A549 (cell line): ENCODE measurements around the gene MIPOL1. TPM values are rescaled to one million over a fixed set of nuclear protein-coding genes. Genes with fewer than 3 reads are reported as not detected.
A peak's percentile ranks its signal among the peaks of the same experiment; 100 is the strongest.

Source experiments
- ATAC-seq, 2 experiments: fragments of 200-7000 bp in 1 of 2; fragments of >200 bp in 1 of 2; cut with Nextera tagmentation in 1 of 2; cut with Tn5 transposase in 1 of 2; 3 replicates each; pipeline versions ENCODE4 v1.8.0 to v1.9.1; 2018 to 2020; ENCODE audit warnings: mild to moderate bottlenecking in 1 of 2, moderate library complexity in 1 of 2
- CTCF ChIA-PET: fragments of 300-600 bp; sonication (Branson Sonifier 250); formaldehyde crosslinking; extraction: SDS; loops from one replicate; lab custom pipeline; 2021; ENCODE audit warnings: antibody characterized with exemption, inconsistent platforms; lab: Yijun Ruan, JAX
- POLR2A ChIA-PET: fragments of 350-600 bp; formaldehyde crosslinking; extraction: SDS; loops from one replicate; lab custom pipeline; 2021; ENCODE audit warnings: antibody characterized with exemption, inconsistent platforms; lab: Yijun Ruan, JAX
- DNase-seq, 2 experiments: peaks; one replicate each; pipeline versions ENCODE4 v3.0.0 to v3.0.0-alpha.2; 2011 to 2016; ENCODE audit warnings: low read depth in 1 of 2, low spot score in 1 of 2
- FAIRE-seq: peaks from 2 replicates; lab custom pipeline; 2011; peaks lifted over from hg19 to GRCh38; lab: Jason Lieb, UNC
- H3K27ac ChIP-seq, 2 experiments: fragments of >200 bp; sonication (Bioruptor Twin); formaldehyde crosslinking; 3 replicates each; pipeline ENCODE4 v1.5.1; 2016 to 2017
- H3K4me1 ChIP-seq: fragments of >200 bp; sonication (Bioruptor Twin); formaldehyde crosslinking; 3 replicates; pipeline ENCODE4 v1.6.1; 2016
- H3K4me2 ChIP-seq: fragments of >200 bp; sonication (Bioruptor Twin); formaldehyde crosslinking; 3 replicates; pipeline ENCODE4 v1.6.1; 2016
- H3K4me3 ChIP-seq: fragments of >200 bp; sonication (Bioruptor Twin); formaldehyde crosslinking; 3 replicates; pipeline ENCODE4 v1.5.1; 2016
- H3K9me3 ChIP-seq: fragments of >200 bp; sonication (Bioruptor Twin); formaldehyde crosslinking; 3 replicates; pipeline ENCODE4 v1.6.1; 2016
- CBX2 ChIP-seq: fragments of 200-600 bp; sonication (generic); IDR thresholded peaks from 2 replicates; pipeline ENCODE4 v1.6.1; 2016; ENCODE audit warnings: low read depth, mild to moderate bottlenecking, borderline replicate concordance
- CBX8 ChIP-seq: fragments of 200-600 bp; sonication (generic); IDR thresholded peaks from 2 replicates; pipeline ENCODE4 v1.6.1; 2016
- EP300 ChIP-seq, 2 experiments: fragments of >200 bp; sonication (Bioruptor Twin); formaldehyde crosslinking; IDR thresholded peaks; 2 replicates in 1 of 2; 3 replicates in 1 of 2; pipeline ENCODE4 v1.6.1; 2016 to 2017
- FOSL2 ChIP-seq, 2 experiments: fragments of 450-650 bp in 1 of 2; fragments of >200 bp in 1 of 2; sonication (Bioruptor Twin) in 1 of 2; formaldehyde crosslinking; IDR thresholded peaks; 2 replicates each; pipeline versions ENCODE4 v1.5.0 to v1.6.1; 2016 to 2020; ENCODE audit warnings: mild to moderate bottlenecking in 1 of 2, moderate library complexity in 1 of 2
- FOXS1 ChIP-seq: fragments of 250-450 bp; sonication (Bioruptor Pico); IDR thresholded peaks from 2 replicates; pipeline ENCODE4 v1.5.0; 2020; ENCODE audit warnings: mild to moderate bottlenecking, moderate library complexity
- HDAC2 ChIP-seq: fragments of 200-600 bp; sonication (generic); IDR thresholded peaks from 2 replicates; pipeline ENCODE4 v1.6.1; 2016
- HES2 ChIP-seq: fragments of >200 bp; sonication (Bioruptor Twin); formaldehyde crosslinking; IDR thresholded peaks from 2 replicates; pipeline ENCODE4 v1.6.1; 2016
- HOXA7 ChIP-seq: fragments of 250-450 bp; sonication (Bioruptor Pico); IDR thresholded peaks from 2 replicates; pipeline ENCODE4 v1.5.0; 2020; ENCODE audit warnings: mild to moderate bottlenecking, moderate library complexity
- JUN ChIP-seq, 2 experiments: fragments of >200 bp; sonication (Bioruptor Twin); formaldehyde crosslinking; IDR thresholded peaks; 2 replicates in 1 of 2; 3 replicates in 1 of 2; pipeline ENCODE4 v1.6.1; 2016 to 2017
- JUNB ChIP-seq: fragments of >200 bp; sonication (Bioruptor Twin); formaldehyde crosslinking; IDR thresholded peaks from 2 replicates; pipeline ENCODE4 v1.6.1; 2016
- KDM1A ChIP-seq: fragments of 200-600 bp; sonication (generic); IDR thresholded peaks from 2 replicates; pipeline ENCODE4 v1.6.1; 2016; ENCODE audit warnings: low read depth, mild to moderate bottlenecking
- KDM5A ChIP-seq: fragments of 200-600 bp; sonication (generic); IDR thresholded peaks from 2 replicates; pipeline ENCODE4 v1.6.1; 2016; ENCODE audit warnings: antibody characterized with exemption, mild to moderate bottlenecking
- MYC ChIP-seq: IDR thresholded peaks from 2 replicates; pipeline ENCODE4 v1.6.1; 2012; ENCODE audit warnings: mild to moderate bottlenecking, inconsistent platforms, low read length, improper control_type of control experiment, borderline replicate concordance
- NPAS2 ChIP-seq: fragments of 250-450 bp; sonication (Bioruptor Pico); IDR thresholded peaks from 2 replicates; pipeline ENCODE4 v1.8.0; 2022; ENCODE audit warnings: mild to moderate bottlenecking, moderate library complexity, borderline replicate concordance
- PHF8 ChIP-seq: fragments of 200-600 bp; sonication (generic); IDR thresholded peaks from 2 replicates; pipeline ENCODE4 v1.6.1; 2016; ENCODE audit warnings: low read depth, mild to moderate bottlenecking, antibody characterized with exemption, moderate library complexity, borderline replicate concordance
- POLR2AphosphoS2 ChIP-seq: conservative IDR thresholded peaks from 2 replicates; pipeline ENCODE4 v1.6.1; 2012; ENCODE audit warnings: low read length, improper control_type of control experiment, inconsistent platforms
- RAD21 ChIP-seq, 2 experiments: fragments of >200 bp in 1 of 2; sonication (Bioruptor Twin) in 1 of 2; formaldehyde crosslinking in 1 of 2; IDR thresholded peaks in 1 of 2; conservative IDR thresholded peaks in 1 of 2; 2 replicates in 1 of 2; 3 replicates in 1 of 2; pipeline ENCODE4 v1.6.1; 2012 to 2018; ENCODE audit warnings: inconsistent platforms in 1 of 2
- RCOR1 ChIP-seq: fragments of 150-350 bp; IDR thresholded peaks from 2 replicates; pipeline ENCODE4 v1.6.1; 2014; ENCODE audit warnings: antibody characterized with exemption, low read length, low read depth
- REST ChIP-seq: fragments of 200-600 bp; sonication (generic); IDR thresholded peaks from 2 replicates; pipeline ENCODE4 v1.6.1; 2016; ENCODE audit warnings: antibody characterized with exemption, mild to moderate bottlenecking, moderate library complexity
- SMC3 ChIP-seq: fragments of >200 bp; sonication (Bioruptor Twin); formaldehyde crosslinking; IDR thresholded peaks from 3 replicates; pipeline ENCODE4 v1.6.1; 2018; ENCODE audit warnings: inconsistent platforms
- TP53 ChIP-seq: fragments of 250-450 bp; sonication (Bioruptor Pico); IDR thresholded peaks from 2 replicates; pipeline ENCODE4 v1.5.0; 2021; ENCODE audit warnings: mild to moderate bottlenecking, moderate library complexity
- ZNF302 ChIP-seq: fragments of 250-450 bp; sonication (Bioruptor Pico); IDR thresholded peaks from 2 replicates; pipeline ENCODE4 v1.9.0; 2021; ENCODE audit warnings: inconsistent platforms, mild to moderate bottlenecking, moderate library complexity
- WGBS: methylation state at CpG from one replicate; pipeline ENCODE4 v1.1.6; 2017; ENCODE audit errors: missing lambda C conversion rate; 5-methylcytosine and 5-hydroxymethylcytosine counted together
- polyA plus RNA-seq, 4 experiments: library from polyadenylated mRNA; depleted of rRNA in 3 of 4; stranded (reverse); fragments of >200 nt; fragmentation: RNase III in 1 of 4; extraction: RNeasy Plus Mini Kit Qiagen cat#74134 plus additional on column Dnase treatment in 1 of 4; gene quantifications; 2 replicates in 3 of 4; 3 replicates in 1 of 4; pipeline ENCODE4 v1.2.3, GENCODE V29; 2011 to 2017
- TF ChIP-seq, protein P1 (sequence below): fragments of 150-350 bp; IDR thresholded peaks from 2 replicates; pipeline ENCODE4 v1.6.1; 2014; ENCODE audit warnings: low read depth, mild to moderate bottlenecking, low read length
- TF ChIP-seq, protein P2 (sequence below): fragments of 250-450 bp; sonication (Bioruptor Pico); IDR thresholded peaks from 2 replicates; pipeline ENCODE4 v1.5.0; 2021; ENCODE audit warnings: mild to moderate bottlenecking, moderate library complexity, borderline replicate concordance
- TF ChIP-seq, protein P3 (sequence below): IDR thresholded peaks from 2 replicates; pipeline ENCODE4 v1.6.1; 2012
- TF ChIP-seq, protein P4 (sequence below): fragments of >200 bp; sonication (Bioruptor Twin); formaldehyde crosslinking; IDR thresholded peaks from 3 replicates; pipeline ENCODE4 v1.5.1; 2016

MIPOL1 gene
- polyA plus RNA-seq, 2 of the 4 experiments (the other 2 are of a cell fraction) = 5.2 to 13.4 TPM

DNA sequence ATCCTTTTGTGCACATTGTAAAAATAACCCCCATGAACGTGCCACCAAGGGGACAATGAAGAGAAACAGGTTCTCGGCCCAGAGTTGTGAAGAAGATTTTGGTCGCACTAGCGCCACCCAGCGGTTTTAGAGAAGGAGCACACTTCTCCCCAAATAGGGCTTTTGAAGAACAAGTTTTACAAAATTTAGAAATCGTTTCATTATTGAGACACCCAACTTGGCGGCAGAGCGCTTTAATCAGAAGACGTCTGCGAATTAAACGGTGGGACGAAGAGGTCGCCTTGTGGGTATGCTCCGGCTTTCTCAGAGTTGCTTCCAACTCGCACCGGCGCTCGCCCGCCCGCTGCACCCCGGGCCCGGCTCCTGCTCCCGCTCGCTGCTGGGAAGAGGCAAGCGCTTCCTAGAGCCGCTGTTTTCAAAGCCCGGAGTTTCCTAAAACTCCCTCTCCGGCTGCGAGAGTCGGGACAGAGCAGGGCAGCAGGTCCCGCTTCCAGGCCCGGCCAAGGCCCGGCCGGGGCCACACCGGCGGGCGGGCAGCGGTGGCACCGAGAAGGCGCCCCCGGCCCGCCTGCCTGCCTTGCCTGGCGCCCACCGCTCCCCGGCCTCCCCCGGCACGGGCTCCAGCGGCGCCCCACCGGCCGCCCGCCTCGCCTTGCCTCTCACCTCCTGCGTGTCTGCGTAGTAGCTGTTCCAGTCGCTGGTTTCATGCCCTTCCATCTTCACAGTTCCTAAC lies 396.7 kb downstream of the MIPOL1 start:
- H3K4me1 ChIP-seq = peaks cover 18% of the 10 kb centered on the region
- WGBS = 2% methylated on average over 27 of the region's 56 CpGs
- ChIA-PET POLR2A (no interaction called here), CTCF (interaction anchor here (0.7 to 2.6 kb wide), 20 partner anchors 10 to 364 kb away, joined by 3 to 19 read pairs (median 4); no protein-coding TSS in a partner anchor)
- H3K9me3 ChIP-seq = no peaks in the 10 kb centered on the region
- TF ChIP-seq, protein P1, sequence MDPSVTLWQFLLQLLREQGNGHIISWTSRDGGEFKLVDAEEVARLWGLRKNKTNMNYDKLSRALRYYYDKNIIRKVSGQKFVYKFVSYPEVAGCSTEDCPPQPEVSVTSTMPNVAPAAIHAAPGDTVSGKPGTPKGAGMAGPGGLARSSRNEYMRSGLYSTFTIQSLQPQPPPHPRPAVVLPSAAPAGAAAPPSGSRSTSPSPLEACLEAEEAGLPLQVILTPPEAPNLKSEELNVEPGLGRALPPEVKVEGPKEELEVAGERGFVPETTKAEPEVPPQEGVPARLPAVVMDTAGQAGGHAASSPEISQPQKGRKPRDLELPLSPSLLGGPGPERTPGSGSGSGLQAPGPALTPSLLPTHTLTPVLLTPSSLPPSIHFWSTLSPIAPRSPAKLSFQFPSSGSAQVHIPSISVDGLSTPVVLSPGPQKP = no peak
- TF ChIP-seq PHF8 (peak; percentile 58; the same call in 1 of the 2 replicates), EP300 (IDR thresholded peaks at IDR 0.05) (no peak), TP53 (CRISPR knock-in tag) (no peak), CBX2 (no peak), RCOR1 (no peak), KDM1A (no peak; the same call in 1 of the 2 replicates), HES2 (no peak), CBX8 (no peak), REST (no peak), JUNB (no peak), FOXS1 (CRISPR knock-in tag) (no peak), POLR2AphosphoS2 (no peak), SMC3 (peak; percentile 83), FOSL2 (IDR thresholded peaks at IDR 0.05) (no peak), FOSL2 (CRISPR knock-in tag; IDR thresholded peaks at IDR 0.05) (no peak), MYC (no peak), KDM5A (peak; percentile 77), JUN (IDR thresholded peaks at IDR 0.05) (no peak), ZNF302 (CRISPR knock-in tag) (no peak), HDAC2 (no peak), RAD21 (conservative IDR thresholded peaks at IDR 0.05 in 1 of 2, IDR thresholded peaks at IDR 0.05 in 1 of 2) (peak; percentile 65 to 78), HOXA7 (CRISPR knock-in tag) (no peak), NPAS2 (CRISPR knock-in tag) (no peak)
- TF ChIP-seq, protein P2, sequence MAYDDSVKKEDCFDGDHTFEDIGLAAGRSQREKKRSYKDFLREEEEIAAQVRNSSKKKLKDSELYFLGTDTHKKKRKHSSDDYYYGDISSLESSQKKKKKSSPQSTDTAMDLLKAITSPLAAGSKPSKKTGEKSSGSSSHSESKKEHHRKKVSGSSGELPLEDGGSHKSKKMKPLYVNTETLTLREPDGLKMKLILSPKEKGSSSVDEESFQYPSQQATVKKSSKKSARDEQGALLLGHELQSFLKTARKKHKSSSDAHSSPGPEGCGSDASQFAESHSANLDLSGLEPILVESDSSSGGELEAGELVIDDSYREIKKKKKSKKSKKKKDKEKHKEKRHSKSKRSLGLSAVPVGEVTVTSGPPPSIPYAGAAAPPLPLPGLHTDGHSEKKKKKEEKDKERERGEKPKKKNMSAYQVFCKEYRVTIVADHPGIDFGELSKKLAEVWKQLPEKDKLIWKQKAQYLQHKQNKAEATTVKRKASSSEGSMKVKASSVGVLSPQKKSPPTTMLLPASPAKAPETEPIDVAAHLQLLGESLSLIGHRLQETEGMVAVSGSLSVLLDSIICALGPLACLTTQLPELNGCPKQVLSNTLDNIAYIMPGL (CRISPR knock-in tag) = no peak
- TF ChIP-seq, protein P3, sequence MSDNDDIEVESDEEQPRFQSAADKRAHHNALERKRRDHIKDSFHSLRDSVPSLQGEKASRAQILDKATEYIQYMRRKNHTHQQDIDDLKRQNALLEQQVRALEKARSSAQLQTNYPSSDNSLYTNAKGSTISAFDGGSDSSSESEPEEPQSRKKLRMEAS = no peak
- TF ChIP-seq, protein P4, sequence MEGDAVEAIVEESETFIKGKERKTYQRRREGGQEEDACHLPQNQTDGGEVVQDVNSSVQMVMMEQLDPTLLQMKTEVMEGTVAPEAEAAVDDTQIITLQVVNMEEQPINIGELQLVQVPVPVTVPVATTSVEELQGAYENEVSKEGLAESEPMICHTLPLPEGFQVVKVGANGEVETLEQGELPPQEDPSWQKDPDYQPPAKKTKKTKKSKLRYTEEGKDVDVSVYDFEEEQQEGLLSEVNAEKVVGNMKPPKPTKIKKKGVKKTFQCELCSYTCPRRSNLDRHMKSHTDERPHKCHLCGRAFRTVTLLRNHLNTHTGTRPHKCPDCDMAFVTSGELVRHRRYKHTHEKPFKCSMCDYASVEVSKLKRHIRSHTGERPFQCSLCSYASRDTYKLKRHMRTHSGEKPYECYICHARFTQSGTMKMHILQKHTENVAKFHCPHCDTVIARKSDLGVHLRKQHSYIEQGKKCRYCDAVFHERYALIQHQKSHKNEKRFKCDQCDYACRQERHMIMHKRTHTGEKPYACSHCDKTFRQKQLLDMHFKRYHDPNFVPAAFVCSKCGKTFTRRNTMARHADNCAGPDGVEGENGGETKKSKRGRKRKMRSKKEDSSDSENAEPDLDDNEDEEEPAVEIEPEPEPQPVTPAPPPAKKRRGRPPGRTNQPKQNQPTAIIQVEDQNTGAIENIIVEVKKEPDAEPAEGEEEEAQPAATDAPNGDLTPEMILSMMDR = peak; percentile 83
- DNase-seq (peak; percentile 75 to 92), ATAC-seq (peak; percentile 26 to 37), FAIRE-seq (peak; percentile 28)
- H3K4me2 ChIP-seq = peak overlapping the region; percentile 95
- peak overlapping the region; percentile 92 for H3K4me3 ChIP-seq
- peak overlapping the region; percentile 90 to 94 for H3K27ac ChIP-seq
